ENCODE data around the gene TBPL1. TPM values are rescaled to one million over a fixed set of nuclear protein-coding genes. Genes with fewer than 3 reads are reported as not detected.

The TBPL1 gene
- total RNA-seq, 1 donor = 14.1 TPM

GRCh38 chr6:133995758-133996157, 42.7 kb downstream of the TBPL1 start:
- Histone ChIP-seq H3K27me3 (ENCODE audit: insufficient read depth, low read length) (no peaks in the 10 kb centered on the region), H3K4me1 (ENCODE audit: insufficient read depth, low read length) (peaks cover 40% of the 10 kb centered on the region), H2AFZ (ENCODE audit: low read length) (no peak overlapping the region), H3K4me2 (ENCODE audit: insufficient read depth, low read length) (peak overlapping the region; percentile 27), H4K20me1 (ENCODE audit: insufficient read depth, low read length) (no peaks in the 10 kb centered on the region), H3K9me3 (ENCODE audit: low read depth, low read length) (no peaks in the 10 kb centered on the region), H3K27ac (ENCODE audit: low read depth, low read length) (no peak overlapping the region), H3K79me2 (ENCODE audit: insufficient read depth, low read length) (no peaks in the 10 kb centered on the region), H3K4me3 (ENCODE audit: insufficient read depth, low read length) (no peak overlapping the region), H3K36me3 (ENCODE audit: insufficient read depth, low read length) (no peaks in the 10 kb centered on the region)
- no peak for DNase-seq (ENCODE audit: insufficient read length, low spot score, missing footprints)
- no peak for TF ChIP-seq CTCF (IDR thresholded peaks at IDR 0.05; ENCODE audit: extremely low read depth, low read depth, low read length)

- Histone ChIP-seq H3K4me2 (ENCODE audit: insufficient read depth, low read length) (no peak overlapping the region), H3K36me3 (ENCODE audit: insufficient read depth, low read length) (no peaks in the 10 kb centered on the region), H3K9me3 (ENCODE audit: low read depth, low read length) (no peaks in the 10 kb centered on the region), H3K27me3 (ENCODE audit: insufficient read depth, low read length) (no peaks in the 10 kb centered on the region), H3K4me3 (ENCODE audit: insufficient read depth, low read length) (no peak overlapping the region), H3K27ac (ENCODE audit: low read depth, low read length) (no peak overlapping the region), H4K20me1 (ENCODE audit: insufficient read depth, low read length) (no peaks in the 10 kb centered on the region), H2AFZ (ENCODE audit: low read length) (no peak overlapping the region), H3K79me2 (ENCODE audit: insufficient read depth, low read length) (no peaks in the 10 kb centered on the region), H3K4me1 (ENCODE audit: insufficient read depth, low read length) (peaks cover 27% of the 10 kb centered on the region)
- DNase-seq (ENCODE audit: insufficient read length, low spot score, missing footprints) = no peak
- TF ChIP-seq CTCF (IDR thresholded peaks at IDR 0.05; ENCODE audit: extremely low read depth, low read depth, low read length) = no peak
These were observed 44.2 kb downstream of the TBPL1 start for GRCh38 chr6:133997267-133997666.

DNA sequence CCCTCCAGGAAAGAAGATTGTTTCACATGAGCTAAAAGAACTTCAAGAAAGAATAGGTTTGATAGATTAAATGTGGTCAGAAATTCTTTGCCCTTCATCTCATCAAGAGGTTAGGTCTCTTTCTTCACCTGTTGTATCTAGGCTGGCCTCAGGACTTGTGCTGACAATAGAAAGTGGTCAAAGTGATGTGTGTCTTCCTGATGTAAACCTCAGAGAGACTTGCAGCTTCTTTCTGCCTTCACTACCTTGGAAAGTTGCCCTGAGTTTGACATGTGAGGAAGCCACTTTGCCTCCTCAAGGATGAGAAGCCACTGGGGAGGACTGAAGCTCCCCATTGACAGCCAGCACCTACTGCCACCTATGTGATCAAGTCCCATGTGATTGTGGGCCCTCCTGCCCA, 46.3 kb downstream of the TBPL1 start:
- Histone ChIP-seq H4K20me1 (ENCODE audit: insufficient read depth, low read length) (no peaks in the 10 kb centered on the region), H3K27ac (ENCODE audit: low read depth, low read length) (no peak overlapping the region), H2AFZ (ENCODE audit: low read length) (no peak overlapping the region), H3K4me1 (ENCODE audit: insufficient read depth, low read length) (peaks cover 34% of the 10 kb centered on the region), H3K4me3 (ENCODE audit: insufficient read depth, low read length) (no peak overlapping the region), H3K36me3 (ENCODE audit: insufficient read depth, low read length) (no peaks in the 10 kb centered on the region), H3K79me2 (ENCODE audit: insufficient read depth, low read length) (no peaks in the 10 kb centered on the region), H3K9me3 (ENCODE audit: low read depth, low read length) (no peaks in the 10 kb centered on the region), H3K4me2 (ENCODE audit: insufficient read depth, low read length) (no peak overlapping the region), H3K27me3 (ENCODE audit: insufficient read depth, low read length) (no peaks in the 10 kb centered on the region)
- DNase-seq (ENCODE audit: insufficient read length, low spot score, missing footprints) = no peak
- TF ChIP-seq CTCF (IDR thresholded peaks at IDR 0.05; ENCODE audit: extremely low read depth, low read depth, low read length) = no peak

- TF ChIP-seq CTCF (IDR thresholded peaks at IDR 0.05; ENCODE audit: extremely low read depth, low read depth, low read length) = no peak
- no peak overlapping the region for H3K27ac ChIP-seq (ENCODE audit: low read depth, low read length)
- no peak overlapping the region for H3K4me3 ChIP-seq (ENCODE audit: insufficient read depth, low read length)
- H3K9me3 ChIP-seq (ENCODE audit: low read depth, low read length) = no peaks in the 10 kb centered on the region
- H2AFZ ChIP-seq (ENCODE audit: low read length) = no peak overlapping the region
- no peak overlapping the region for H3K4me2 ChIP-seq (ENCODE audit: insufficient read depth, low read length)
- no peak for DNase-seq (ENCODE audit: insufficient read length, low spot score, missing footprints)
- H4K20me1 ChIP-seq (ENCODE audit: insufficient read depth, low read length) = no peaks in the 10 kb centered on the region
- H3K36me3 ChIP-seq (ENCODE audit: insufficient read depth, low read length) = no peaks in the 10 kb centered on the region
- no peaks in the 10 kb centered on the region for H3K27me3 ChIP-seq (ENCODE audit: insufficient read depth, low read length)
- H3K4me1 ChIP-seq (ENCODE audit: insufficient read depth, low read length) = peaks cover 31% of the 10 kb centered on the region
- H3K79me2 ChIP-seq (ENCODE audit: insufficient read depth, low read length) = no peaks in the 10 kb centered on the region
These were observed 47.4 kb downstream of the TBPL1 start for GRCh38 chr6:134000443-134000842.

Data from osteoblast (primary cell).